ENCODE measurements around the gene COL4A1. TPM values are rescaled to one million over a fixed set of nuclear protein-coding genes. Genes with fewer than 3 reads are reported as not detected.

Gene COL4A1
- total RNA-seq, 2 donors from 2014 or later: 140 to 201 TPM

GRCh38 chr13:110340812-110341444 lies 34.0 kb upstream of the COL4A1 start:
- DNase-seq (ENCODE audit: low spot score): peak; percentile 98
- Histone ChIP-seq H3K4me1 (peaks cover 0 to 82% of the 10 kb centered on the region in 2 donors), H3K36me3 (no peaks in the 10 kb centered on the region), H3K4me3 (peak overlapping the region in 1 of 2 donors; percentile 18), H3K27ac (peak overlapping the region; percentile 91 to 93), H3K27me3 (no peaks in the 10 kb centered on the region), H3K9me3 (no peaks in the 10 kb centered on the region)
- TF ChIP-seq, protein P1, sequence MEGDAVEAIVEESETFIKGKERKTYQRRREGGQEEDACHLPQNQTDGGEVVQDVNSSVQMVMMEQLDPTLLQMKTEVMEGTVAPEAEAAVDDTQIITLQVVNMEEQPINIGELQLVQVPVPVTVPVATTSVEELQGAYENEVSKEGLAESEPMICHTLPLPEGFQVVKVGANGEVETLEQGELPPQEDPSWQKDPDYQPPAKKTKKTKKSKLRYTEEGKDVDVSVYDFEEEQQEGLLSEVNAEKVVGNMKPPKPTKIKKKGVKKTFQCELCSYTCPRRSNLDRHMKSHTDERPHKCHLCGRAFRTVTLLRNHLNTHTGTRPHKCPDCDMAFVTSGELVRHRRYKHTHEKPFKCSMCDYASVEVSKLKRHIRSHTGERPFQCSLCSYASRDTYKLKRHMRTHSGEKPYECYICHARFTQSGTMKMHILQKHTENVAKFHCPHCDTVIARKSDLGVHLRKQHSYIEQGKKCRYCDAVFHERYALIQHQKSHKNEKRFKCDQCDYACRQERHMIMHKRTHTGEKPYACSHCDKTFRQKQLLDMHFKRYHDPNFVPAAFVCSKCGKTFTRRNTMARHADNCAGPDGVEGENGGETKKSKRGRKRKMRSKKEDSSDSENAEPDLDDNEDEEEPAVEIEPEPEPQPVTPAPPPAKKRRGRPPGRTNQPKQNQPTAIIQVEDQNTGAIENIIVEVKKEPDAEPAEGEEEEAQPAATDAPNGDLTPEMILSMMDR (IDR thresholded peaks at IDR 0.05): no peak

DNA sequence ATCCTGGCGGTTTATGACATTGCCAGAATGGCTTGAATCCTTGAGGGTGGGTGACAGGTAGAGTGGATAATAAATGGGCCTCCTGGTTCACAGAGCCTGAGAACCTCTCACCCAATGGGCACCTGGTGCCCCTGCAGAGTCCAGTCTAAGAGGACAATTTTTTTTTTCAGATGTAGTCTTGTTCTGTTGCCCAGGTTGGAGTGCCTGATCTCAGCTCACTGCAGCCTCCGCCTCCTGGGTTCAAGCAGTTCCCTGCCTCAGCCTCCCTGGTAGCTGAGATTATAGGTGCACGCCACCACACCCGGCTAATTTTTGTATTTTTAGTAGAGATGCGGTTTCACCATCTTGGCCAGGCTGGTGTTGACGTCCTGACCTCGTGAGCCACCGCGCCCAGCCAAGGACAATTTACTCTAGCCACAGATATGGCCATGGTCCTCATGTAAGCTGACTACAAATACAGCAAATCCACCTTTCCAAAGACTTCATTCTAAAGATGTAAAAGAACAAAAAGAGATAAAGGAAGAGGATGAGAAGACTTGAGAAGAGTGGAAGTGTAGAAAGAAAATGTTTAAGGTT lies 33.1 kb upstream of the COL4A1 start:
- H3K27ac ChIP-seq: peak overlapping the region; percentile 91 to 93
- TF ChIP-seq, protein P1 (IDR thresholded peaks at IDR 0.05): no peak
- no peak for DNase-seq (ENCODE audit: low spot score)
- H3K36me3 ChIP-seq: no peaks in the 10 kb centered on the region
- no peaks in the 10 kb centered on the region for H3K27me3 ChIP-seq
- no peaks in the 10 kb centered on the region for H3K9me3 ChIP-seq
- no peak overlapping the region for H3K4me3 ChIP-seq
- H3K4me1 ChIP-seq: peaks cover 0 to 82% of the 10 kb centered on the region in 2 donors

DNA sequence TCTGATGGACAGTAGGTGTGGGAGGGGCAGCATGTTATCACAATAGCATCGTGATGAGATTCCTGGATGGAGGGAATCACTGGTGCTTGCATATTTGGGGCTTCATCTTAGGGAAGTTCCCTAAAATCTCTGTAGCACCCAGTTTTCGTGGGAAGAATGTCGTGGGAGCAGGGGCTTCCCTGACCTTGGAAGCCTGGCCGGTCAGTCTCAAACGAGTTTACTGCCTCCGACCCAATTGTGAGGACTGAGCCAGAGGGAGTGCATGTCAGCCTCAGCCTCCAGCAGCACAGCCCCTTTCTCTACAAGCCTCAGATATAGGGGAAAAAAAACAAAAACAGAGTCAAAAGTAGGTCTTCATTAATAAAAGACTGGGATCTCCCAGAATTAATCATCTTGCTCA lies 32.3 kb upstream of the COL4A1 start:
- Histone ChIP-seq H3K9me3 (no peaks in the 10 kb centered on the region), H3K27ac (peak overlapping the region; percentile 91 to 93), H3K27me3 (no peaks in the 10 kb centered on the region), H3K4me3 (no peak overlapping the region), H3K4me1 (peaks cover 0 to 86% of the 10 kb centered on the region in 2 donors), H3K36me3 (no peaks in the 10 kb centered on the region)
- TF ChIP-seq, protein P1 (IDR thresholded peaks at IDR 0.05): no peak
- DNase-seq (ENCODE audit: low spot score): no peak

DNA sequence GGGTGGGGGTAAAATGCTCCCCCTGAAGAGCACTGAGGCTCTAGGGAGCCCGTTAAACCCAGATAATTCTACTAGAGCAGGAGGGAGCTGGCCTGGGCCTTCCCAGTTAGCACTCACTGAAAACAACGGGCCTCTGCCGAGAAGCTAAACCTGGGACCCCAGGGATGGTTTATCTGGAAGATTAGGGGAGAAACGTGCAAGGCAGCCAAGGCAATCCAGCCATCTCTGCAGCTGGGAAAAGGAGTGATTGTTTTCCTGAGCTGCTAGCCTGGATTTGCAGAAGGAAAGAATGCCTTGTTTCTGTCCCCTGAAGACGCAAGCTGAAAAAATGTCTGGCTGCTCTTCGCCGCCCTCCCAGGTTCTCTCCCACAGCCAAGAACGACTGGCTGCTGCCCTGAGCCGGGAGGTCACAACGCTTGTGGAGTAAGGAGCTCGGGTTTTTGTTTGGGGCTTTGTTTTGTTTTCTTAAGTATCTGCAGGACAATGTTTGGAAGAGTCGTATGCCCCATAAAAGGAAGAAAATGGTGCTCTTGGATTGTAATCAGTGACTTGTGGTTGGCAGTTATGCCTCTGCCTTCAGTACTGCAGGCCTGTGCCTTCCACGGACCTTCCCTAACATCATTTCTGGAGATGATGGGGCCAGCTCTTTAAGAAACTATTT lies 31.6 kb upstream of the COL4A1 start:
- Histone ChIP-seq H3K27ac (peak overlapping the region; percentile 91 to 93), H3K4me3 (no peak overlapping the region), H3K36me3 (no peaks in the 10 kb centered on the region), H3K9me3 (no peaks in the 10 kb centered on the region), H3K27me3 (no peaks in the 10 kb centered on the region), H3K4me1 (peaks cover 0 to 91% of the 10 kb centered on the region in 2 donors)
- DNase-seq (ENCODE audit: low spot score): peak; percentile 87
- TF ChIP-seq, protein P1 (IDR thresholded peaks at IDR 0.05): no peak

DNA sequence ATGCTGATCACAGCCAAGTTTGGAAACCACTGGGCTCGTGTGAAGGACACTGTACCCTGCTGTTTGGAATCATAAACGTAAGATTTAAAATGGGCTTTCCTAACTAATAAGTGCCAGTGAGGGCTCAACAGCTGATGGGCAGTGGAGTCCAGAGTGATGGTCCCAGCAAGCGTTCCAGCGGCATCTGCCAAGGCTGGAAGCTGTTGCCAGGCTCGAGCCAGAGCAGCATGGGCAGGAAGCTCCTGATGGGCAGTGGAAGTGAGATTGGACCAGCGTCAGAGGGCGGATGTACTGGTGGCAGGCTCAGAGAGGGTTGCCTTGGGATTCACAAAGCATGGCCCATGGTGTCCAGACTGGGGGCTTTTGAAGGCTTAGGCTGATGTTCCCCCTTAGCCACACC lies 30.3 kb upstream of the COL4A1 start:
- Histone ChIP-seq H3K27ac (peak overlapping the region; percentile 91 to 93), H3K36me3 (no peaks in the 10 kb centered on the region), H3K27me3 (no peaks in the 10 kb centered on the region), H3K4me1 (peaks cover 0 to 88% of the 10 kb centered on the region in 2 donors), H3K9me3 (no peaks in the 10 kb centered on the region), H3K4me3 (no peak overlapping the region)
- DNase-seq (ENCODE audit: low spot score): peak; percentile 59
- TF ChIP-seq, protein P1 (IDR thresholded peaks at IDR 0.05): no peak

Measured in right atrium auricular region (tissue), 2 donors.